NCI-H1092 (cell line): ENCODE data around the gene MYADML2.

Experiments
- DNase-seq: peaks from one replicate; lab custom pipeline; 2025; lab: John Stamatoyannopoulos, UW

The MYADML2 gene

GRCh38 chr17:81939218-81939617 lies 7.8 kb downstream of the MYADML2 start:
- DNase-seq: no peak

DNA sequence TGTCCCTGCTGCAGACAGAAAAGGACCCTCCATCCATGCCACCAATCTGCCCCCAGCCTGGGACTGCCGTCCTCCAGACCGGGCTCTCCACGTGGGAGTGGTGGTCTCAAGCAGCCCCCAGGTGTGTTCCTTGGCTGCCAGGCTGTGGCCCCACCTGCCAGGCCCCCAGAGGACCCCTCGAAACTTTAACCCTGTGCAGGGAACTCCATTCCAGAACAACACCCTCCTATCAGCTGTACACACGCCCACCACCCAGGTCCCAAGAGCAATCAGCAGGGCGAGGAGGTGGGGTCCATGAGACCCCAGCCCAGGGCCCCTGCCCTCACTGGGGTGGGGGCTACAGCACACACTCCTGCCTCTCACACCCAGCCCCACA lies 11.3 kb downstream of the MYADML2 start:
- DNase-seq: no peak

GRCh38 chr17:81934850-81935708 lies 12.0 kb downstream of the MYADML2 start:
- DNase-seq: no peak

DNA sequence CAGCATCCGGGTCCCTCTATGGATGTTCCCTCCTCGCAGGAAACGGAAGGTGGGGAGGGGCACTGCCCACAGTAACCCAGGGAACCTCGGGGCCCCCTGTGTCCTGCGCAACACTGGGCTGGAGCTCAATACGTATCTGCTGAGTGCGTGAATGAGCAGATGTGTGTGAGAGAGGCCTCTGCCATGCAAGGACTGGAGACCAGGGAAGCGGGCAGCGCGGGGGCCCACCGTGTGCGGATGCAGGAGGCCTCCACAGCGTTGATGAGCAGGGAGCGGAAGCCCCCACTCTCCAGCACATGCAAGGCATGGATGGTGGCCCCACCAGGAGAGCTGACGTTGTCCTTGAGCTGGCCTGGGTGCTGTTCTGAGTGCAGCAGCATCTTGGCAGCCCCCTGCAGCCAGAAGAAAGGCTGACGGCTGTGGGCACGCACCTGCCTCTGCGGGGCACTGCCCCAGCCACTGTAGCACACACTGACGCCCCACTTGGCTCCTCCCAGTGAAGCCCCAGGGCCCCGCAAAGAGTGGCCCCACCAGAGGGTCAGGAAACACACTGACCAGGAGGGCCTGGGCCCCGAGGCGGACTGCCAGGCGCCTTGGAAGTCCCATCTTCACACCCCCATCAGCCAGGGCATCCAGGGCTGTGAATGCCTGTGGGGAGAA lies 12.8 kb downstream of the MYADML2 start:
- DNase-seq: no peak

- DNase-seq: no peak
Measured at GRCh38 chr17:81933178-81933699, 13.8 kb downstream of the MYADML2 start.

DNA sequence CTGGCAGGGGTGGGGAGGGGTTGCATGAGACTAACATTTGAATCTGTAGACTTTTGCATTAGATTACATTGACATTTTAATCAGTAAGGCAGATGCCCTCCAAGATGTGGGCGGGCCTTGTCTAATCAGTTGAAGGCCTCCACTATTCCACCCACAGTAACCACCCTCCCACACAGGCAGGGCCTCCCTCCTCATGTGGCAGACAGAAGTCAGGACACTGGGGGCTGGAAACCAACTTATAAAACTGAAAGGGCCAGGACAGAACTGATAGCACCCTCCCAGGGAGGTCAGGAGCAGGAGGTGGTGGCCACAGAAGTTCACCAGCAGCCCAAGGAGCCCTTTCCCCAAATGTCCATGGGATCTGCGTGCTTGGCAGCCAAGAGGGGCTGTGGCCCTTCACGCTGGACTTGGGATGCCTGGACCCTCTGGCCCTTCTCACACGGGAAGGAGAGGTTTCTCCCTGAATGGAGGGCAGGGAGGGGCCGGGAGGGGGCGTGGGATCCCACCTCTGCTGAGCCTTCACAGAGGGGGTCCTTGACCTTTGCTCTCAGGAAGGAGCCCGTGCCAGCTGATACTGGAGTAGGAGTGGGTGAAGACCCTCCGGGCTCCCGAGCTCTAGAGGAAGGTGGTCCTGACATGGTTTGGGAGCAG lies 14.6 kb downstream of the MYADML2 start:
- DNase-seq: no peak

- no peak for DNase-seq
Measured at GRCh38 chr17:81931557-81932332, 15.3 kb downstream of the MYADML2 start.

DNA sequence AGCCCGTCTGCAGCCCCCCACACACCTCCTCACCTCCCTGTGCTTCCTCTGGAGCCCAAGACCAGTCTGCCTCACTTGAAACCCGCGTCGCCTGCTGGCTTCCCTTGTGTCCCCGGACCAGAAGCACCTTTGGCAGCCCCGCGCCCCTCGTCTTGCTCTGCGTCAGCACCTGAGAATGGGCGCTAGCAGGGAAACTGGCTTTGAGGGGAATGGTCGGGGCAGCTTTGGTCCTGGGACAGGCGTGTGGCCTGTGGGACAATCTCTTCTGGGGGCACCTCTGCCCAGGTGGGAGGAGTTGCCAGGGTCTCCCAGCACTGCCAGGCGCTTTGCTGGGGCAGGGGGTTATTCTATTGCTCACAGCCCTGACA lies 15.9 kb downstream of the MYADML2 start:
- no peak for DNase-seq

DNA sequence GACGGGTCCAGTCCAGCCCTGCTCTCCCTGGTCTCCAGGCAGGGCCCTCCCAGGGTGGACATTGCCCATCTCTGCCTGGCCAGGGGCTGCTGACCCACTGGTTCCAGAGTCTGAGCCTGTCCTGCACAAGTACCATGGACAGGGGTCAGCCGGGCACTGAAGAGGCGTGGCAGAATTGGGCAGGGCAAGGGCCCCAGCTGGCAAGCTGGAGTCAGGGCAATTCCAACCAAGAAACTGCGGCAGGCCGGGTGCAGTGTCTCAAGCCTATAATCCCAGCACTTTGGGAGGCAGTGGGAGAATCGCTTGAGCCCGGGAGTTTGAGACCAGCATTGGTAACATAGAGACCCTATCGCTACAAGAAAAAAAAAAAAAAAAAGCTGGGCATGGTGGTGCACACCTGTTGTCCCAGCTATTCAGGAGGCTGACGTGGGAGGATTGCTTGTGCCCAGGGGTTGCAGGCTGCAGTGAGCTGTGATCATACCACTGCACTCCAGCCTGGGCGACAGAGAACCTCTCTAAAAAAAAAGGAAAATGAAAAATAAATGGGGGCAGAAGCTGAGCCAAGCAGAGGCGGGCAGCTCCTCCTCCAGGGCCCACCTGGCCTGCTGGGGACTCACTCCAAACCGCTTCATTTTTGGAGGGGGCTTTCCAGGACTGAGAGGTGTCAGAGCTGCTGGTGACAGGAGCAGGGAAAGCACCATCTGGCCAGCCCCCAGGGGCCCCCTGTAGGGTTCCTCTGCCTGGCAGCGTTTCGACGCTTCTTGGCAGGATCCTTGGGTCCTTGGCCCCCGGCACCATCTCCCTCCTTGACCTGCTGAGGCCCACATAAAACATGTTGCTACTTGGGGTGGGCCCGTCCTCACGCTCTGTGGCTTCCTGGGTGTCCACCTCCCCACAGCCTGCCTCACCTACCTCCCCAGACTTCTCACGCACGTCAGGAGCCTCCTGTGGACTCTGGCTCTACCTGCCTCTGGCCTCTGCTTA lies 16.6 kb downstream of the MYADML2 start:
- DNase-seq: no peak

DNA sequence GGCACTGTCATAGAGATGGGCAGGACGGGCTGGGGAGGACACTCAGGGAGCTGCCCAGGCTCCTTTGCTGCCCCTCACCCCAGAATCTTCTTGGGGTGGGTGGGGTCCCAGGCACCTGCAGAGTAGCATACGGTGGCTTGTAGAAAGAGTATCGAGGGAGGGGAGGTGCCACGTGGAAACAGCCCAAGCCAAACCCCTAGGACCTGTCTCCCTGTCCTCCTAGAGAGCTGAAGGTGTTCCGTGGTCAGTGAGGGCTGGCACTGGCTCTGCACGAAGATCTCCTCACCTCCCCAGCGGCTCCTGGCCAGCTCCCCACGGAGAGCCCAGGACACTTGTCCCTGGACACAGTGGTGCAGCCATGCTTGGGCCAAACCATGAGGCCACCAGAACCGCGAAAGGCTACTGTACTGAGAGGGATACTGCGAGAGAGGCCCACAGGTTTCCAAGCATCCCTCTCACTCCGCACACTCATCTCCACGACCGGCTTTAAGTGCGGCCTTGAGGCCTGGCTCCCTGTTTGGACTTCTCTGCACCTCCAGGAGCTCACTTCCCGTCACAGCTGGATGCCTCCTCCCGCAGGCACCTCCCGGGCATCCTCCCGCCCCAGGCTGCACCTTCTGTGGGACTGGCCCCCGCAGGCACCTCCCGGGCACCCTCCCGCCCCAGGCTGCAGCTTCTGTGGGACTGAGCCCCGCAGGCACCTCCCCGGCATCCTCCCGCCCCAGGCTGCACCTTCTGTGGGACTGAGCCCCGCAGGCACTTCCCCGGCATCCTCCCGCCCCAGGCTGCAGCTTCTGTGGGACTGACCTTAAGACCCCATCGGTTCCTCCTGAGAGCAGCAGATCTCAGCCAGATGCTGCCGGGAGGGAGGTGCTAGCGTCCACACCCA lies 17.5 kb downstream of the MYADML2 start:
- no peak for DNase-seq

GRCh38 chr17:81928544-81929252 lies 18.3 kb downstream of the MYADML2 start:
- no peak for DNase-seq

GRCh38 chr17:81927653-81928543 lies 19.1 kb downstream of the MYADML2 start, which contains the start of gene MAFG:
Gene MAFG, minus strand, starts transcription at chr17:81927735. Its CDS starts 4,550 bp downstream, at chr17:81923185.
- DNase-seq: peak; percentile 95

- no peak for DNase-seq
Measured at GRCh38 chr17:81927152-81927652, 19.8 kb downstream of the MYADML2 start.

DNA sequence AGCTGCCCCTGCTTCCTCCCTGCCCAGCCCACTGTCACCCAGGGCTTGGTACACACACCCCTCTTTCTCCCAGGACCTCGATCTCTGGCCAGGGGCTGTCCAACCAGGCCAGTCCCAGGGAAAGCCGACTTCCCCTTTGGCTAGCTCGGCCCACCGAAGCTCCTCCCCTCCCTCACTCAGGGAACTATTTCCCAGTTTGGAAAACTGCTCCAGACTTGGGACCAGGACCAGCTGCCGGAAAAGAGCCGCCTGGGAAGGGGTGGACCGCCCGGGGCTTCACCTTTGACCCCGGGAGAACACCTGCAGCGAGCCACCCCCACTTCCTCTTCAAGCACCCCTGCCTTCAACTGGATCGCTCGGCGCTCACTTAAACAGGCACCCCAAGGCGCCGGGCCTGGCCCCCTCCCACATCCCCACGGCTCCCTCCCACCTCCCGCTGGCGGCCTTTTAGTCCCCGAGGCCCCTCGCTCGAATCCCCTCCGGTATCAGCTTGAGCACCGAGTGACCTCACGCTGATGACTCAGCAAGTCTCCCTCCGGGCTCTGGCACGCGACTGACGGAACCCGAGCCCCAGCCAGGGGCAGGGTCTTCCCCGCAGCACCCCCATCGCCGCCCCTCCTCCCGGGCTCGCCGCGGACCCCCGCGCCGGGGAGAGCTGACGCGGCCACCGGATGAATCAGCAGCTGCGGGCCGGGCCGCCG lies 20.4 kb downstream of the MYADML2 start:
- peak; percentile 27 for DNase-seq

- no peak for DNase-seq
Measured at GRCh38 chr17:81925860-81926450, 21.1 kb downstream of the MYADML2 start.
